GM21515 (cell line): Measurements from ENCODE around the gene SIGLEC10.
"Not testable (repeated sequence)": the region's sequence is repeated elsewhere in the genome, so short reads cannot be mapped to it uniquely, and the experiment has no call there.

ENCODE experiments used
- ATAC-seq: cut with Tn5 transposase; IDR thresholded peaks from one replicate; pipeline ENCODE4 v1.9.1; 2021; ENCODE audit not compliant: unreplicated experiment

The SIGLEC10 gene

GRCh38 chr19:51417107-51417809 is at the start of gene SIGLEC10:
Gene SIGLEC10 (minus strand): TSS chr19:51417642. CDS start chr19:51417581, 61 bp downstream.
- no peak for ATAC-seq

- no peak for ATAC-seq
Observed at GRCh38 chr19:51466723-51467122, 49.3 kb upstream of the SIGLEC10 start.

- not testable (repeated sequence) for ATAC-seq
Observed at GRCh38 chr19:51463976-51464581, 46.6 kb upstream of the SIGLEC10 start.

- no peak for ATAC-seq
Observed at GRCh38 chr19:51462681-51463080, 45.2 kb upstream of the SIGLEC10 start.

GRCh38 chr19:51462276-51462675 is 44.8 kb upstream of the SIGLEC10 start:
- ATAC-seq: no peak

- ATAC-seq: no peak
Observed at GRCh38 chr19:51461723-51462161, 44.3 kb upstream of the SIGLEC10 start.

- no peak for ATAC-seq
Observed at GRCh38 chr19:51460164-51460992, 42.9 kb upstream of the SIGLEC10 start.

- ATAC-seq: no peak
Observed at GRCh38 chr19:51458899-51459505, 41.6 kb upstream of the SIGLEC10 start.

- ATAC-seq: no peak
Observed at GRCh38 chr19:51458051-51458645, 40.7 kb upstream of the SIGLEC10 start, which contains the start of gene SIGLEC8. Gene SIGLEC8 (minus strand): TSS chr19:51458454. CDS start chr19:51458387, 67 bp downstream.

- ATAC-seq: no peak
Observed at GRCh38 chr19:51457351-51458013, 40.0 kb upstream of the SIGLEC10 start.

- ATAC-seq: no peak
Observed at GRCh38 chr19:51456541-51457290, 39.3 kb upstream of the SIGLEC10 start.

- ATAC-seq: no peak
Observed at GRCh38 chr19:51450730-51451307, 33.4 kb upstream of the SIGLEC10 start.

- ATAC-seq: no peak
Observed at GRCh38 chr19:51448411-51449016, 31.1 kb upstream of the SIGLEC10 start.

- ATAC-seq: no peak
Observed at GRCh38 chr19:51448011-51448410, 30.6 kb upstream of the SIGLEC10 start.

GRCh38 chr19:51447510-51447909 is 30.1 kb upstream of the SIGLEC10 start:
- ATAC-seq: not testable (repeated sequence)

GRCh38 chr19:51441410-51442390 is 24.3 kb upstream of the SIGLEC10 start:
- peak; percentile 85 for ATAC-seq

- no peak for ATAC-seq
Observed at GRCh38 chr19:51440846-51441409, 23.5 kb upstream of the SIGLEC10 start.
